ENCODE data around the gene PTPRG. TPM values are rescaled to one million over a fixed set of nuclear protein-coding genes. Genes with fewer than 3 reads are reported as not detected.

Gene PTPRG
- total and polyA plus RNA-seq, 2 of the 13 experiments (the other 11 are each of a cell fraction or from before 2014, with no cell fraction given) = 8.0 to 25.3 TPM

GRCh38 chr3:62226601-62227339, 665.4 kb downstream of the PTPRG start (continued):
- no peak for TF ChIP-seq ZNF687 (CRISPR knock-in tag; IDR thresholded peaks at IDR 0.05)

- FAIRE-seq (no peak), DNase-seq (ENCODE audit: low spot score) (no peak), ATAC-seq (no peak)
- in situ Hi-C loops (cut with HindIII; ENCODE audit: extremely low pct_ligation_motif_present, low pct_unique_long_range_greater_than_20kb) (no loop called here), intact Hi-C loops (cut with micrococcal nuclease; ENCODE audit: unreplicated experiment) (no loop called here)
- Histone ChIP-seq H4K20me1 (ENCODE audit: insufficient read depth, low read length) (no peaks in the 10 kb centered on the region), H3K9ac (ENCODE audit: insufficient read depth, low read depth, low read length) (no peak overlapping the region), H3K27ac (ENCODE audit: extremely low read length, insufficient read depth, low read length) (no peak overlapping the region), H3K4me2 (ENCODE audit: low read depth, low read length) (no peak overlapping the region), H3K4me3 (replicated peaks in 1 of 3; ENCODE audit: insufficient read depth in 1 of 3, low read depth in 2 of 3, low read length in 3 of 3) (no peak overlapping the region), H3K36me3 (replicated peaks in 1 of 2; ENCODE audit: control insufficient read depth in 1 of 2, insufficient read depth in 2 of 2, low read length in 2 of 2) (no peaks in the 10 kb centered on the region), H2AFZ (ENCODE audit: low read length) (no peak overlapping the region), H3K27me3 (ENCODE audit: control insufficient read depth in 1 of 2, insufficient read depth in 2 of 2, low read length in 2 of 2) (no peaks in the 10 kb centered on the region), H3K4me1 (ENCODE audit: insufficient read depth, low read length) (no peaks in the 10 kb centered on the region), H3K79me2 (ENCODE audit: insufficient read depth, low read length) (no peaks in the 10 kb centered on the region), H3K9me3 (ENCODE audit: low read length) (no peaks in the 10 kb centered on the region)
- 93% methylated on average over 3 of the region's 3 CpGs for WGBS (ENCODE audit: low lambda C conversion rate)
- CTCF ChIA-PET (ENCODE audit: low intra/inter-chr PET ratio, low total read pairs) = no interaction called here
- BruUV-seq (replicated peaks) = no TSS peak
- POLR2A ChIA-PET = no interaction called here
- TF ChIP-seq ZNF569 (CRISPR knock-in tag; IDR thresholded peaks at IDR 0.05; ENCODE audit: borderline replicate concordance) (no peak), FOXO1 (CRISPR knock-in tag; IDR thresholded peaks at IDR 0.05) (no peak), HBP1 (CRISPR knock-in tag; IDR thresholded peaks at IDR 0.05; ENCODE audit: low read depth) (no peak), HOXD1 (CRISPR knock-in tag; IDR thresholded peaks at IDR 0.05) (no peak)
Observed at GRCh38 chr3:62228467-62228866, 667.1 kb downstream of the PTPRG start.

All from HepG2 (cell line).